ENCODE data around the gene TMC5.

DNA sequence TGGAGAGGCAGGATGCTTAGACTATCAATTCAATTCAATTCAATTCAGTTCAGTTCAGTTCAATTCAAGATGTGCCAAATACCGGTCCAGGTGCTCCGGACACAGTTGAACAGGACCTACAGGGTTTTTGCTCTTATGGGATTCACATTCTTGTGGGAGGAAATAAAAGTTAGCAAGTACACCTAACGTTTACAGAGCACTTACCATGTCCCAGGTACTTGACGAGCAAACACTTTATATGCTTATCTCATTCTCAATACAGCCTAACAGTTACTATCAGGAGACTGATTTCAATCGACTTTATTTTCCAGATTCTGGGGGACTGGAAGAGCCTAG lies 104.7 kb downstream of the TMC5 start:
- TF ChIP-seq GATA3 (IDR thresholded peaks at IDR 0.05; ENCODE audit: low read depth, low read length) (no peak), GATA2 (IDR thresholded peaks at IDR 0.05; ENCODE audit: low read depth, low read length) (no peak)

Data from SH-SY5Y (cell line).